Measurements from ENCODE around the gene KIF20B. TPM values are rescaled to one million over a fixed set of nuclear protein-coding genes. Genes with fewer than 3 reads are reported as not detected.

KIF20B gene
- polyA plus RNA-seq, 2 donors: 3.3 to 3.6 TPM

DNA sequence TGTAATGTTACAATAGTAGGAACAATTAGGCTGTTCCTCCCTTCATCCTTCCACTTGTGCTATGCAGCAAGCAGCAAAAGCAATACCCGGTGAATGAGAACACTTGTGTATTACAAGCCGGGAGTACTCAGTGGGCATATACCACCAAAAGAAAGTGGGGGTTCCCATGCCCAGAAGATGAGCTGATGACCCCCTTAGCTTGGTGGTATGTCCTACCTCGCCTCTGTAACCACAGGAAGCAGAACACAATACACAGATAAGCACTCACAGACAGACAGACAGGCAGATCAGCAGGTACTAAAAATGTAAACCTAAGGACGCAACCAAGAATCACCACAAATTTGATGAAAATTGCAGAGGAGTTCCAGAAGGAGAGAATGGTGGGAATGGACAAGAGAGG lies 15.5 kb upstream of the KIF20B start:
- no peaks in the 10 kb centered on the region for H3K9me3 ChIP-seq (ENCODE audit: control insufficient read depth in 2 of 2, insufficient read depth in 1 of 2, low read depth in 1 of 2, low read length in 1 of 2)
- H3K4me3 ChIP-seq (ENCODE audit: low read depth in 1 of 2, low read length in 2 of 2): no peak overlapping the region
- H3K27ac ChIP-seq (ENCODE audit: low read depth in 2 of 2, low read length in 1 of 2): no peak overlapping the region
- WGBS, 2 donors: 72 to 82% methylated on average over 4 of the region's 4 CpGs
- H3K27me3 ChIP-seq (ENCODE audit: control insufficient read depth in 1 of 2, insufficient read depth in 2 of 2, low read length in 2 of 2): peaks cover 0 to 3% of the 10 kb centered on the region in 2 donors
- no peaks in the 10 kb centered on the region for H3K36me3 ChIP-seq (ENCODE audit: control insufficient read depth in 2 of 2, insufficient read depth in 2 of 2, low read length in 1 of 2)
- no peaks in the 10 kb centered on the region for H3K4me1 ChIP-seq (ENCODE audit: control insufficient read depth in 2 of 2, insufficient read depth in 2 of 2, low read length in 1 of 2)

DNA sequence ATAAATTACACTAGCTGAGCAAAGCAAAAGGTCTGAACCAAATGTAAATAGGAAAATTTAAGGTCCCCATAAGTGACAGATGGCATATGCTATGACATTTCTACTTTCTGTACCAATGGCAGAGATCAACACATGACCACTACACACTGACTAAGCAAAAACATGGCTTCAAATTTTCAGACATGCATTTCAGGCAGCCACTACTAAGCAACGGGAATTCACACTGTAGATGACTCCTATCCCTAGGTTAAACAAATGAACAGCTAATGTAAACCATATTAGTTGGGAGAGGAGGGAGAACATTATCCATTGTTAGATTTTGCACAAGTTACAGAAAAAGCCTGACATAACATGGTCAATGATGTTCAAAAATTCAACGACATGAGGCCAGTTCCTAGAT lies 11.4 kb upstream of the KIF20B start:
- H3K27me3 ChIP-seq (ENCODE audit: control insufficient read depth in 1 of 2, insufficient read depth in 2 of 2, low read length in 2 of 2): no peaks in the 10 kb centered on the region
- H3K27ac ChIP-seq (ENCODE audit: low read depth in 2 of 2, low read length in 1 of 2): no peak overlapping the region
- no peaks in the 10 kb centered on the region for H3K9me3 ChIP-seq (ENCODE audit: control insufficient read depth in 2 of 2, insufficient read depth in 1 of 2, low read depth in 1 of 2, low read length in 1 of 2)
- H3K4me3 ChIP-seq (ENCODE audit: low read depth in 1 of 2, low read length in 2 of 2): no peak overlapping the region
- no peaks in the 10 kb centered on the region for H3K4me1 ChIP-seq (ENCODE audit: control insufficient read depth in 2 of 2, insufficient read depth in 2 of 2, low read length in 1 of 2)
- H3K36me3 ChIP-seq (ENCODE audit: control insufficient read depth in 2 of 2, insufficient read depth in 2 of 2, low read length in 1 of 2): no peaks in the 10 kb centered on the region
- 54 to 67% methylated on average over 2 of the region's 2 CpGs for WGBS, 2 donors

- WGBS, 2 donors: 70 to 81% methylated on average over 4 of the region's 4 CpGs
Measured at GRCh38 chr10:89692416-89692815, 9.0 kb upstream of the KIF20B start.

GRCh38 chr10:89693176-89693575 lies 8.2 kb upstream of the KIF20B start:
- H3K27ac ChIP-seq (ENCODE audit: low read depth in 2 of 2, low read length in 1 of 2): no peak overlapping the region
- no peaks in the 10 kb centered on the region for H3K36me3 ChIP-seq (ENCODE audit: control insufficient read depth in 2 of 2, insufficient read depth in 2 of 2, low read length in 1 of 2)
- no peaks in the 10 kb centered on the region for H3K4me1 ChIP-seq (ENCODE audit: control insufficient read depth in 2 of 2, insufficient read depth in 2 of 2, low read length in 1 of 2)
- H3K9me3 ChIP-seq (ENCODE audit: control insufficient read depth in 2 of 2, insufficient read depth in 1 of 2, low read depth in 1 of 2, low read length in 1 of 2): no peaks in the 10 kb centered on the region
- no peak overlapping the region for H3K4me3 ChIP-seq (ENCODE audit: low read depth in 1 of 2, low read length in 2 of 2)
- WGBS, 2 donors: 93% methylated on average over 5 of the region's 5 CpGs
- no peaks in the 10 kb centered on the region for H3K27me3 ChIP-seq (ENCODE audit: control insufficient read depth in 1 of 2, insufficient read depth in 2 of 2, low read length in 2 of 2)

More at GRCh38 chr10:89692416-89692815, 9.0 kb upstream of the KIF20B start:
- Histone ChIP-seq H3K4me3 (ENCODE audit: low read depth in 1 of 2, low read length in 2 of 2) (no peak overlapping the region), H3K4me1 (ENCODE audit: control insufficient read depth in 2 of 2, insufficient read depth in 2 of 2, low read length in 1 of 2) (no peaks in the 10 kb centered on the region), H3K27me3 (ENCODE audit: control insufficient read depth in 1 of 2, insufficient read depth in 2 of 2, low read length in 2 of 2) (no peaks in the 10 kb centered on the region), H3K36me3 (ENCODE audit: control insufficient read depth in 2 of 2, insufficient read depth in 2 of 2, low read length in 1 of 2) (no peaks in the 10 kb centered on the region), H3K9me3 (ENCODE audit: control insufficient read depth in 2 of 2, insufficient read depth in 1 of 2, low read depth in 1 of 2, low read length in 1 of 2) (no peaks in the 10 kb centered on the region), H3K27ac (ENCODE audit: low read depth in 2 of 2, low read length in 1 of 2) (no peak overlapping the region)

DNA sequence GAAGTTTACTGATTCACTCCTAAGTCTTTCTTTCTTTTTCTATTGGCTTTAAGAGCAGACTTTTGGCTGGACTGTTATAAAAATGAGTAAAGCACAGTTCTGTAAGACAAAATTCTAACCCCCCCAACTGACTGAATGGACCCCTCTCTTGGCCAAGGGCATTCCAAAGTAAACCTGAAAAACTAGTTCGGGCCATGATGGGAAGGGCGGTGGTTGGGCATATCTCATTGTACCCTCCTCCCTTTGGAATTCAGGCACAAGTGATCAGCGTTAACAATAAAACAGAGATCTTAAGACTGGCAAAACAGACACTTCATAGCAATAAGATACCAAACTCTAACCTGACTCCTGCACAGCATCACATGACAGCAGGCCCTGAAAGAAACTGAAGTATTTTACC lies 6.1 kb upstream of the KIF20B start:
- Histone ChIP-seq H3K4me3 (ENCODE audit: low read depth in 1 of 2, low read length in 2 of 2) (no peak overlapping the region), H3K27me3 (ENCODE audit: control insufficient read depth in 1 of 2, insufficient read depth in 2 of 2, low read length in 2 of 2) (no peaks in the 10 kb centered on the region), H3K4me1 (ENCODE audit: control insufficient read depth in 2 of 2, insufficient read depth in 2 of 2, low read length in 1 of 2) (no peaks in the 10 kb centered on the region), H3K9me3 (ENCODE audit: control insufficient read depth in 2 of 2, insufficient read depth in 1 of 2, low read depth in 1 of 2, low read length in 1 of 2) (no peaks in the 10 kb centered on the region), H3K27ac (ENCODE audit: low read depth in 2 of 2, low read length in 1 of 2) (no peak overlapping the region), H3K36me3 (ENCODE audit: control insufficient read depth in 2 of 2, insufficient read depth in 2 of 2, low read length in 1 of 2) (no peaks in the 10 kb centered on the region)
- 64 to 74% methylated on average over 3 of the region's 3 CpGs for WGBS, 2 donors

DNA sequence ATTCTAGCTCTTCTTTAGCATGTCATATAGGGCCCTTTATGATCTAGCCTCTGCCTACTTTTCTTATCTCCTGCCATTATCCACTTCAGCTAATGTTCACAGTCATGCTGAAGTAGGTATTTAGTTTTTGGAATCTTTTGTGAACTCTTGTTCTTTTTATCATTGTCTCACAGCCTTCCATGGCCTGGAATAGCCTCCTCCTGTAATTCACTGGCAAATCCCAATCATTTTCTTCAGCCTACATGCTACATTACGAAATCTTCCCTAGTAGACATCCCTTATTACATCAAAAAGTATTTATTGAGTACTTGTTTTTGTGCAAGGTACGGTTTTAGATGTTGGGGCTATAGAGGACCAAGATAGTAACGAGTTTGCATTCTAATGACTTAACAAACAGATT lies 3.4 kb upstream of the KIF20B start:
- WGBS, 2 donors: 94 to 95% methylated on average over 3 of the region's 3 CpGs

GRCh38 chr10:89699581-89700064 lies 1.8 kb upstream of the KIF20B start:
- 81 to 87% methylated on average over 2 of the region's 2 CpGs for WGBS, 2 donors
- no peaks in the 10 kb centered on the region for H3K36me3 ChIP-seq (ENCODE audit: control insufficient read depth in 2 of 2, insufficient read depth in 2 of 2, low read length in 1 of 2)

More for the DNA sequence above, 3.4 kb upstream of the KIF20B start:
- Histone ChIP-seq H3K4me3 (ENCODE audit: low read depth in 1 of 2, low read length in 2 of 2) (no peak overlapping the region), H3K27ac (ENCODE audit: low read depth in 2 of 2, low read length in 1 of 2) (no peak overlapping the region), H3K9me3 (ENCODE audit: control insufficient read depth in 2 of 2, insufficient read depth in 1 of 2, low read depth in 1 of 2, low read length in 1 of 2) (no peaks in the 10 kb centered on the region), H3K4me1 (ENCODE audit: control insufficient read depth in 2 of 2, insufficient read depth in 2 of 2, low read length in 1 of 2) (no peaks in the 10 kb centered on the region), H3K36me3 (ENCODE audit: control insufficient read depth in 2 of 2, insufficient read depth in 2 of 2, low read length in 1 of 2) (no peaks in the 10 kb centered on the region), H3K27me3 (ENCODE audit: control insufficient read depth in 1 of 2, insufficient read depth in 2 of 2, low read length in 2 of 2) (no peaks in the 10 kb centered on the region)

DNA sequence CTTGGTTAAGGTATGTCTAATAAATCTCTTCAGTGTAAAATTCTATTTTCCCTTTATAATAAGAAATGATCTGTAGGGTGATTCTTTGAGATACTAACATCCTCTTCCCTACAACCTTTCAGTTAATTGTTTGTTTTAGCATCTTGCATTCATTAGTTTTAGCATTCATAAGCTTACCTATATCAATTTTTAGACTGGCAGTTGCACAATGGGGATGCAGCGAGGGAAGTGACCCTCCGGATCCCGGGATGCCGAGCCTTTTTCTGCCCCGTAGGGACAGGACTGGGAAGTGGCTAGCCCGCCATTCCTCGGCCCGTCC lies 508 bp upstream of the KIF20B start:
- Histone ChIP-seq H3K4me1 (ENCODE audit: control insufficient read depth in 2 of 2, insufficient read depth in 2 of 2, low read length in 1 of 2) (no peaks in the 10 kb centered on the region), H3K36me3 (ENCODE audit: control insufficient read depth in 2 of 2, insufficient read depth in 2 of 2, low read length in 1 of 2) (no peaks in the 10 kb centered on the region), H3K9me3 (ENCODE audit: control insufficient read depth in 2 of 2, insufficient read depth in 1 of 2, low read depth in 1 of 2, low read length in 1 of 2) (no peaks in the 10 kb centered on the region), H3K27ac (ENCODE audit: low read depth in 2 of 2, low read length in 1 of 2) (peak overlapping the region; percentile 91 to 93), H3K4me3 (ENCODE audit: low read depth in 1 of 2, low read length in 2 of 2) (peak overlapping the region; percentile 78 to 97), H3K27me3 (ENCODE audit: control insufficient read depth in 1 of 2, insufficient read depth in 2 of 2, low read length in 2 of 2) (no peaks in the 10 kb centered on the region)
- 0 to 2% methylated on average over 8 of the region's 8 CpGs for WGBS, 2 donors

More at GRCh38 chr10:89699581-89700064, 1.8 kb upstream of the KIF20B start:
- Histone ChIP-seq H3K27ac (ENCODE audit: low read depth in 2 of 2, low read length in 1 of 2) (no peak overlapping the region), H3K27me3 (ENCODE audit: control insufficient read depth in 1 of 2, insufficient read depth in 2 of 2, low read length in 2 of 2) (no peaks in the 10 kb centered on the region), H3K4me3 (ENCODE audit: low read depth in 1 of 2, low read length in 2 of 2) (no peak overlapping the region), H3K9me3 (ENCODE audit: control insufficient read depth in 2 of 2, insufficient read depth in 1 of 2, low read depth in 1 of 2, low read length in 1 of 2) (no peaks in the 10 kb centered on the region), H3K4me1 (ENCODE audit: control insufficient read depth in 2 of 2, insufficient read depth in 2 of 2, low read length in 1 of 2) (no peaks in the 10 kb centered on the region)

DNA sequence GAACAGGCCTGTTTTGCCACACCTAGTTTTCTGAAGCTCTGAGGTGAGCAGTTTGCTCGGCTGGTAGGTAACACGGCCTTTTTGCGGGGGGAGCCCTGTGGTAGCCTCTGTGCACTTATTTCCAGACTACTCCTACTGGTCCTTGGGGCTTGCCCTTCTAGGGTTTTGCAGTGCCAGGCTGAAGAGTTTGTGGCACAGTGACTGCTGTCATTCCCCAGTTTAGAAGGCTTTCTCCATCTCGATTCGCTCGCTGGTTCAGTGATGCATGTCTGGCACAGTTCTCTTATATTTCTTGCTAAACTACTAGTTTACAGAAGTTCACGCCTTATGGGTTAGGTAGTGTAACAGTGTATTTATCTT lies 711 bp downstream of the KIF20B start:
- H3K4me3 ChIP-seq (ENCODE audit: low read depth in 1 of 2, low read length in 2 of 2): peak overlapping the region; percentile 28 to 97
- H3K9me3 ChIP-seq (ENCODE audit: control insufficient read depth in 2 of 2, insufficient read depth in 1 of 2, low read depth in 1 of 2, low read length in 1 of 2): no peaks in the 10 kb centered on the region
- H3K36me3 ChIP-seq (ENCODE audit: control insufficient read depth in 2 of 2, insufficient read depth in 2 of 2, low read length in 1 of 2): no peaks in the 10 kb centered on the region
- H3K27ac ChIP-seq (ENCODE audit: low read depth in 2 of 2, low read length in 1 of 2): peak overlapping the region in 1 of 2 donors; percentile 71
- WGBS, 2 donors: 8 to 13% methylated on average over 7 of the region's 7 CpGs
- H3K27me3 ChIP-seq (ENCODE audit: control insufficient read depth in 1 of 2, insufficient read depth in 2 of 2, low read length in 2 of 2): no peaks in the 10 kb centered on the region
- H3K4me1 ChIP-seq (ENCODE audit: control insufficient read depth in 2 of 2, insufficient read depth in 2 of 2, low read length in 1 of 2): no peaks in the 10 kb centered on the region

GRCh38 chr10:89705466-89705865 lies 4.1 kb downstream of the KIF20B start:
- H3K4me3 ChIP-seq (ENCODE audit: low read depth in 1 of 2, low read length in 2 of 2): no peak overlapping the region

More at GRCh38 chr10:89705466-89705865, 4.1 kb downstream of the KIF20B start:
- Histone ChIP-seq H3K27ac (ENCODE audit: low read depth in 2 of 2, low read length in 1 of 2) (no peak overlapping the region), H3K27me3 (ENCODE audit: control insufficient read depth in 1 of 2, insufficient read depth in 2 of 2, low read length in 2 of 2) (no peaks in the 10 kb centered on the region), H3K4me1 (ENCODE audit: control insufficient read depth in 2 of 2, insufficient read depth in 2 of 2, low read length in 1 of 2) (no peaks in the 10 kb centered on the region), H3K36me3 (ENCODE audit: control insufficient read depth in 2 of 2, insufficient read depth in 2 of 2, low read length in 1 of 2) (no peaks in the 10 kb centered on the region), H3K9me3 (ENCODE audit: control insufficient read depth in 2 of 2, insufficient read depth in 1 of 2, low read depth in 1 of 2, low read length in 1 of 2) (no peaks in the 10 kb centered on the region)
- 90 to 95% methylated on average over 3 of the region's 3 CpGs for WGBS, 2 donors
